ENCODE results near the gene SLC8A3. TPM values are rescaled to one million over a fixed set of nuclear protein-coding genes. Genes with fewer than 3 reads are reported as not detected.

SLC8A3 gene
- total RNA-seq, 1 donor from 2014 or later, result 2.9 TPM

DNA sequence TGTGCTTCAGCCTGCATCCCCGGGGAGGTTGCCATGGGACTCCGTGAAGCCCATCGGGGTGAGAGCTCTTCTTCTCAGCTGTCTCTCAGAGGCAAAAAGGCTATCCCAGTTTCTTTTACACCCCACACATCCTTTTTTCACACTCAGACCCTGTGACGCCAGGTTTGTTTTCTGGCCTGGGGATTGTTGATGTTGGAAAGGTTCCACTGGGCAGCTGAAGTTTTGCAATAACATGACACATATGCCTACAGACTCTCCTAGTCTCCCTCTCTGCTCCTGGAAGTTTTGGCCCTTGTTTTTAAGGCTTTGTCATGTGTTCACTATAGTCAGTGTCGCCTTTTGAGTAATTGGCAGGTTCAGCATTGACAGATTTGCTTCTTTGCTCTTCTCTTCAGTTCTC lies 190.9 kb downstream of the SLC8A3 start:
- no peak for DNase-seq (ENCODE audit: low spot score)

DNA sequence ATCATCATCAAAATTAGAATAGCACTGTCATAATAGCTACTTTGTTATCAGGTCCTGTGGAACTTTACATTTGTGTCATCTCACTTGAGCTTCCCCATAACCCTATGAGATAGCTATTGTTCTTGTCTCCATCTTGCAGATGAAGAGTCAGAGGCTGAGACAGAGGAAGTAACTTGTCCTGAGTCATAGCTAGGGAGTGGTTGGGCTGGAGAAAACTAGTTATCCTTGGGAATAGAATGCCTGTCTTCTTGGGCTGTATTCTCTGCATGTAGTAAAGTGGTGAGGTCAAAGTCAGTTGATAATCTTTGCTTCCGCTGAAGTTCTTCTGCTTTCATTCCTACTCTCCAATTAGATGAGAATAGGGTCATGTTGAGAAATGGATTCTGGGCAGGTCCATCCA lies 192.5 kb downstream of the SLC8A3 start:
- DNase-seq (ENCODE audit: low spot score), result no peak

Other genes with a start within 250 kb of the SLC8A3 start
- gene COX16, start 170.7 kb upstream of the SLC8A3 start, total RNA-seq (ENCODE audit: insufficient read depth, low replicate concordance), result 27.0 TPM
- 34.4 TPM for gene SYNJ2BP, start 228.1 kb upstream of the SLC8A3 start, total RNA-seq (ENCODE audit: insufficient read depth, low replicate concordance)

Measured in umbilical cord (tissue), 2 donors.